ENCODE results near the gene CLEC2L. TPM values are rescaled to one million over a fixed set of nuclear protein-coding genes. Genes with fewer than 3 reads are reported as not detected.

Gene CLEC2L
- total RNA-seq, 1 experiment from 2014 or later = not detected

DNA sequence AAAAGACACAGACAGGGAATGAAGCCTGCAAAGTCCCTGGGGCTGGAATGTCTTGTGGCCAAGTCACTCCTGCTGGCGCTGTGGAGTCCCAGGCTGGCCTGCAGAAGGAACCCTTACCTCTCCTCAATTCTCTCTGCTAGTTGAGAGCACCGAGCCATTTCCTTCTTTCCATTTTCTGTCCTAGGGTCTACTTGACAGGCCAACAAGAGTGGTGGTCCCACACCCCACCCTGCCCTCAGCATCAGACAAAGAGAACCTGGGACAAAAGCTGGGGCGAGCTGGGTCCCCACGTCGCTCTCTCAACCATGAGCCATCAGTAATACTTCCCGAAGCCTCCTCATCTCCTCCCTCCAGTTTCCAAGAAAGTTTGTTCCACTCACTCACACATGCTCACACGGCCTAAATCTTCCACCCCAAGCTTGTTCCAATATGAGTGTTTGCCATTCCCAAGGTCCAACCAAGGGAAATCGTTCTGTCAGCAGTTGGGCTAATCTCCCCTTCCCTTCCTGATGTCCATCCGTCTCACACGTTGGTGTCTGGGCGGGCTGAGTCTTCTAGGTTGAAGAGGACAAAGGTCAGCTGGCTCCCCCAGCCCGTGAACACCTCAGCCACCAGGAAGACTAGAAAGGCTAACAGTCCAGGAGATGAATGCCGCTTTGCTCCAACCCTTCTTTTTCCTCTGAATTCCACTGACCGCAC is 44.3 kb downstream of the CLEC2L start:
- no peaks in the 10 kb centered on the region for H3K9me2 ChIP-seq (ENCODE audit: insufficient read depth)
- no peak overlapping the region for H3K4me3 ChIP-seq
- no peaks in the 10 kb centered on the region for H4K20me1 ChIP-seq (ENCODE audit: insufficient read depth)
- no peak overlapping the region for H3K4me2 ChIP-seq
- intact Hi-C loops (cut with micrococcal nuclease; ENCODE audit: unreplicated experiment) = loop anchor here (5.0 kb wide), 1 partner anchor 65 kb away; no protein-coding TSS in a partner anchor
- CTCF ChIA-PET = no interaction called here
- no peak overlapping the region for H3K27ac ChIP-seq
- TF ChIP-seq, protein P1, sequence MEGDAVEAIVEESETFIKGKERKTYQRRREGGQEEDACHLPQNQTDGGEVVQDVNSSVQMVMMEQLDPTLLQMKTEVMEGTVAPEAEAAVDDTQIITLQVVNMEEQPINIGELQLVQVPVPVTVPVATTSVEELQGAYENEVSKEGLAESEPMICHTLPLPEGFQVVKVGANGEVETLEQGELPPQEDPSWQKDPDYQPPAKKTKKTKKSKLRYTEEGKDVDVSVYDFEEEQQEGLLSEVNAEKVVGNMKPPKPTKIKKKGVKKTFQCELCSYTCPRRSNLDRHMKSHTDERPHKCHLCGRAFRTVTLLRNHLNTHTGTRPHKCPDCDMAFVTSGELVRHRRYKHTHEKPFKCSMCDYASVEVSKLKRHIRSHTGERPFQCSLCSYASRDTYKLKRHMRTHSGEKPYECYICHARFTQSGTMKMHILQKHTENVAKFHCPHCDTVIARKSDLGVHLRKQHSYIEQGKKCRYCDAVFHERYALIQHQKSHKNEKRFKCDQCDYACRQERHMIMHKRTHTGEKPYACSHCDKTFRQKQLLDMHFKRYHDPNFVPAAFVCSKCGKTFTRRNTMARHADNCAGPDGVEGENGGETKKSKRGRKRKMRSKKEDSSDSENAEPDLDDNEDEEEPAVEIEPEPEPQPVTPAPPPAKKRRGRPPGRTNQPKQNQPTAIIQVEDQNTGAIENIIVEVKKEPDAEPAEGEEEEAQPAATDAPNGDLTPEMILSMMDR (conservative IDR thresholded peaks at IDR 0.05) = no peak
- no peak for TF ChIP-seq EZH2 (IDR thresholded peaks at IDR 0.05; ENCODE audit: low read depth)
- no peaks in the 10 kb centered on the region for H3K36me3 ChIP-seq (ENCODE audit: low read depth)
- BruUV-seq (replicated peaks) = no TSS peak
- H3K27me3 ChIP-seq (ENCODE audit: insufficient read depth, low read depth) = no peaks in the 10 kb centered on the region
- POLR2A ChIA-PET (ENCODE audit: unreplicated experiment) = no interaction called here
- no peaks in the 10 kb centered on the region for H3K9me3 ChIP-seq (ENCODE audit: insufficient read depth, low read depth)
- H2AFZ ChIP-seq = no peak overlapping the region
- no peaks in the 10 kb centered on the region for H3K79me2 ChIP-seq (ENCODE audit: low read depth)
- H3F3A ChIP-seq (ENCODE audit: insufficient read depth, low read depth) = no peaks in the 10 kb centered on the region
- no peak for DNase-seq
- H3K4me1 ChIP-seq (replicated peaks; ENCODE audit: insufficient read depth) = no peaks in the 10 kb centered on the region

DNA sequence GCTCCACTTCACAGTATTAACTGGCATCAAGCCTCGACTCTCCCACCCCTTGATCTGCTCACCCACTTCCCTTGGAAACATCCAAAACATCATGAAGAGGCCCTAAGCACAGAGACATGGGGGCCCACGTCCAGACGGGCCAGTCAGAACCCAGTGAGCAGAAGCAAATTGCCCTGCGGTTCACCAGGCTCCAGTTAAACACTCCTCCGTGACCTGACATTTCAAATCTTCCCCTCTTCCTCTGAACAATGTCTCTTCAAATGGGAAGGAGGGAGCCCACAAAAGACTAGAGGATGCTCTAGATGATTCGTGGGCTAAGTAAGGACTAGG is 44.8 kb downstream of the CLEC2L start:
- Histone ChIP-seq H3F3A (ENCODE audit: insufficient read depth, low read depth) (no peaks in the 10 kb centered on the region), H2AFZ (no peak overlapping the region), H3K9me3 (ENCODE audit: insufficient read depth, low read depth) (no peaks in the 10 kb centered on the region), H4K20me1 (ENCODE audit: insufficient read depth) (no peaks in the 10 kb centered on the region), H3K9me2 (ENCODE audit: insufficient read depth) (no peaks in the 10 kb centered on the region), H3K4me2 (no peak overlapping the region), H3K36me3 (ENCODE audit: low read depth) (no peaks in the 10 kb centered on the region), H3K27ac (no peak overlapping the region), H3K27me3 (ENCODE audit: insufficient read depth, low read depth) (no peaks in the 10 kb centered on the region), H3K4me3 (no peak overlapping the region), H3K4me1 (replicated peaks; ENCODE audit: insufficient read depth) (no peaks in the 10 kb centered on the region), H3K79me2 (ENCODE audit: low read depth) (no peaks in the 10 kb centered on the region)
- ChIA-PET CTCF (no interaction called here), POLR2A (ENCODE audit: unreplicated experiment) (no interaction called here)
- intact Hi-C loops (cut with micrococcal nuclease; ENCODE audit: unreplicated experiment) = loop anchor here (5.0 kb wide), 1 partner anchor 66 kb away; no protein-coding TSS in a partner anchor
- no peak for TF ChIP-seq EZH2 (IDR thresholded peaks at IDR 0.05; ENCODE audit: low read depth)
- TF ChIP-seq, protein P1 (conservative IDR thresholded peaks at IDR 0.05) = no peak
- DNase-seq = no peak
- no TSS peak for BruUV-seq (replicated peaks)

DNA sequence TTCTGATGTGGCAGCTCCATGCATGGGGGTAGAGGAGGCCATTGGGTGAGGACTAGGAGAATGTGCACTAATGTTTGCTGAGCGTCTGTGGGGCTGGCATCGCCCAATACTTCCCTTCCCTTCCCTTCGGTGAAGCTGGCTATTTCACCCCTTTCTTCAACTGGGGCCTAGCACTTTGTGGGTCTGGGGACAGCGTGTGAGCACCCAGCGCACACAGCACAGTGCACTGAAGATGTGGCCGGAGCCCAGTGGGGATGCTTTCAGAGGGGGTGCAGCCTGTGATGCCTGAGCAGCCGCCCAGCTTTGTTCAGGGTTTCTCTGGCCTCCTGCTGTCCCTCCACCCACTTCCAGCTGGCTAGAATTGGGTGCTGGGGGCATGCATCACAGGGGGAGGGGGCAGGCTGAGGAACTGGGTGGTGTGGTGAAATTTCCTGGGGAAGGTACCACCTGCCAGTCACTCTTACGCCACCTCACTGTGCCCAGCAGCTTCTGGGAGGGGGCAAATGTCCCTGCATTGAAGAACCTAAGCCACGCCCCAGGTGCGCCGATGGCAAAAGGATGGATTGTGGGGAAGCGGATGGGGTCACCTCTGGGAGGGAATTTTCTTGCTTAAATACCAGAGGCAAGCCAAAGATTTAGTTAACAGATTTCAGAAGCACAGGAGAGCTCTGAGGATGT is 45.5 kb downstream of the CLEC2L start:
- Histone ChIP-seq H3K4me1 (replicated peaks; ENCODE audit: insufficient read depth) (no peaks in the 10 kb centered on the region), H3K9me2 (ENCODE audit: insufficient read depth) (no peaks in the 10 kb centered on the region), H3F3A (ENCODE audit: insufficient read depth, low read depth) (no peaks in the 10 kb centered on the region), H4K20me1 (ENCODE audit: insufficient read depth) (no peaks in the 10 kb centered on the region), H3K4me2 (no peak overlapping the region), H3K9me3 (ENCODE audit: insufficient read depth, low read depth) (no peaks in the 10 kb centered on the region), H2AFZ (no peak overlapping the region), H3K27me3 (ENCODE audit: insufficient read depth, low read depth) (no peaks in the 10 kb centered on the region), H3K4me3 (no peak overlapping the region), H3K36me3 (ENCODE audit: low read depth) (no peaks in the 10 kb centered on the region), H3K27ac (no peak overlapping the region), H3K79me2 (ENCODE audit: low read depth) (no peaks in the 10 kb centered on the region)
- ChIA-PET POLR2A (ENCODE audit: unreplicated experiment) (no interaction called here), CTCF (no interaction called here)
- BruUV-seq (replicated peaks) = no TSS peak
- no peak for DNase-seq
- TF ChIP-seq EZH2 (IDR thresholded peaks at IDR 0.05; ENCODE audit: low read depth) = no peak
- TF ChIP-seq, protein P1 (conservative IDR thresholded peaks at IDR 0.05) = no peak
- intact Hi-C loops (cut with micrococcal nuclease; ENCODE audit: unreplicated experiment) = loop anchor here (5.0 kb wide), 1 partner anchor 67 kb away; no protein-coding TSS in a partner anchor

Measured in PC-9 (cell line).